Thymus (tissue), 11 donors: Measurements from ENCODE around the gene CORT. TPM values are rescaled to one million over a fixed set of nuclear protein-coding genes. Genes with fewer than 3 reads are reported as not detected.
"Not testable (repeated sequence)": the region's sequence is repeated elsewhere in the genome, so short reads cannot be mapped to it uniquely, and the experiment has no call there.

Source experiments
- DNase-seq, 9 donors: peaks; one replicate each; pipeline ENCODE4 v3.0.0-alpha.2; 2013; ENCODE audit warnings: low spot score in 9 of 9, low read depth in 6 of 9, missing footprints in 1 of 9
- H3K27ac ChIP-seq, 2 donors: one replicate each; pipeline ENCODE4 v1.5.1; 2013; ENCODE audit warnings: control low read depth in 1 of 2, low read depth in 1 of 2, low read length in 1 of 2, mild to moderate bottlenecking in 1 of 2, moderate library complexity in 1 of 2
- H3K27me3 ChIP-seq, 2 donors: one replicate each; pipeline ENCODE4 v1.5.1; 2013; ENCODE audit warnings: low read length in 1 of 2; ENCODE audit not compliant: control insufficient read depth in 2 of 2, insufficient read depth in 1 of 2
- H3K36me3 ChIP-seq, 2 donors: one replicate each; pipeline ENCODE4 v1.5.1; 2013; ENCODE audit warnings: low read length in 1 of 2, mild to moderate bottlenecking in 1 of 2, moderate library complexity in 1 of 2; ENCODE audit not compliant: control insufficient read depth in 2 of 2, insufficient read depth in 2 of 2
- H3K4me1 ChIP-seq, 2 donors: one replicate each; pipeline ENCODE4 v1.5.1; 2013; ENCODE audit warnings: low read length in 2 of 2; ENCODE audit not compliant: control insufficient read depth in 2 of 2, insufficient read depth in 2 of 2
- H3K4me3 ChIP-seq, 2 donors: one replicate each; pipeline ENCODE4 v1.5.1; 2013; ENCODE audit warnings: low read length in 2 of 2, control low read depth in 1 of 2, mild to moderate bottlenecking in 1 of 2
- H3K9me3 ChIP-seq, 2 donors: one replicate each; pipeline ENCODE4 v1.5.1; 2013; ENCODE audit warnings: low read length in 1 of 2, mild to moderate bottlenecking in 1 of 2; ENCODE audit not compliant: control insufficient read depth in 2 of 2, insufficient read depth in 1 of 2
- WGBS: extraction: QIAGEN DNeasy Blood & Tissue Kit; methylation state at CpG from one replicate; pipeline ENCODE4 v1.1.7; 2013; 5-methylcytosine and 5-hydroxymethylcytosine counted together
- polyA plus RNA-seq: library from polyadenylated mRNA; stranded (reverse); fragments of 200-250 nt; gene quantifications from one replicate; pipeline ENCODE4 v1.2.3, GENCODE V29; 2013
- total RNA-seq: library from RNA; stranded (reverse); fragments of 120-200 nt; gene quantifications from one replicate; pipeline ENCODE4 v1.2.4, GENCODE V29; 2013
- donor health status: healthy.

The CORT gene
- total and polyA plus RNA-seq, 2 donors, result 0.24 to 0.71 TPM

DNA sequence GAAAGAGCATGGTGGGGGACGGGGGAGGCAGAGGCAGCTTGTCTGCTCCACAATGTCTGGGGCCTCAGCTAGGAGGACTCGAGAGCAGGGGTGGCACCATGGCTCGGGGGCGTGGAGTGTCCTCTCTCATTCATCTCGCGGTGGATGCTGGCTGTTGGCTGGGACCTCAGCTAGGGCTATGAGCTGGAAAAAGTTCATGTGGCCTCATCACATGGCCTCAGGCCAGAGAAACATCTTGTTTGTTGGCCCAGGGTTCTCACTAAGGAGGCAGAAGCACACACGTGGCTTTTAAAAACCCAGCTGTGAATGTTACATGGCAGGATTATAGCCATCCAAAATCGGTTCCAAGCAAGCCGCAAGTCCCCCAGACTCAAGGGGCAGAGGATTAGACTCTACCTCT is 25.8 kb upstream of the CORT start:
- peaks cover 0 to 5% of the 10 kb centered on the region in 2 donors for H3K4me1 ChIP-seq
- no peaks in the 10 kb centered on the region for H3K9me3 ChIP-seq
- no peaks in the 10 kb centered on the region for H3K27me3 ChIP-seq
- no peak for DNase-seq
- no peak overlapping the region for H3K27ac ChIP-seq
- no peak overlapping the region for H3K4me3 ChIP-seq
- 96% methylated on average over 9 of the region's 9 CpGs for WGBS
- peaks cover 21 to 25% of the 10 kb centered on the region in 2 donors for H3K36me3 ChIP-seq

GRCh38 chr1:10424651-10425050 is 25.2 kb upstream of the CORT start:
- Histone ChIP-seq H3K4me3 (no peak overlapping the region), H3K9me3 (no peaks in the 10 kb centered on the region), H3K36me3 (peaks cover 15 to 19% of the 10 kb centered on the region in 2 donors), H3K27me3 (no peaks in the 10 kb centered on the region), H3K27ac (no peak overlapping the region), H3K4me1 (peaks cover under 1 to 6% of the 10 kb centered on the region in 2 donors)
- WGBS, result 98% methylated on average over 8 of the region's 8 CpGs
- no peak for DNase-seq

DNA sequence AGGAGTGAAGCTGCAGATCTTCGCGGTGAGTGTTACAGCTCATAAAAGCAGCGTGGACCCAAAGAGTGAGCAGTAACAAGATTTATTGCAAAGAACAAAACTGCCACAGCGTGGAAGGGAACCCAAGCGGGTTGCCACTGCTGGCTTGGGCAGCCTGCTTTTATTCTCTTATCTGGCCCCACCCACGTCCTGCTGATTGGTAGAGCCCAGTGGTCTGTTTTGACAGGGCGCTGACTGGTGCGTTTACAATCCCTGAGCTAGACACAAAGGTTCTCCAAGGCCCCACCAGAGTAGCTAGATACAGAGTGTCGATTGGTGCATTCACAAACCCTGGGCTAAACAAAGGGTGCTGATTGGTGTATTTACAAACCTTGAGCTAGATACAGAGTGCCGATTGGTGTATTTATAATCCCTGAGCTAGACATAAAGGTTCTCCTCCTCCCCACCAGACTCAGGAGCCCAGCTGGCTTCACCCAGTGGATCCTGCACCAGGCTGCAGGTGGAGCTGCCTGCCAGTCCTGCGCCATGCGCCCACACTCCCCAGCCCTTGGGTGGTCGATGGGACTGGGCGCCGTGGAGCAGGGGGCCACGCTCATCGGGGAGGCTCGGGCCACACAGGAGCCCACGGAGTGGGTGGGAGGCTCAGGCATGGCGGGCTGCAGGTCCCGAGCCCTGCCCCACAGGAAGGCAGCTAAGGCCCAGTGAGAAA is 23.9 kb upstream of the CORT start:
- not testable (repeated sequence) for H3K4me3 ChIP-seq, DNase-seq, H3K36me3 ChIP-seq, H3K27ac ChIP-seq, H3K27me3 ChIP-seq, H3K9me3 ChIP-seq
- 94% methylated on average over 21 of the region's 21 CpGs for WGBS
- H3K4me1 ChIP-seq, result peaks cover 3 to 13% of the 10 kb centered on the region in 2 donors

- H3K27ac ChIP-seq, DNase-seq, H3K9me3 ChIP-seq, H3K27me3 ChIP-seq, H3K4me3 ChIP-seq, H3K36me3 ChIP-seq: not testable (repeated sequence)
- WGBS, result 99% methylated on average over 21 of the region's 21 CpGs
- peaks cover 3 to 18% of the 10 kb centered on the region in 2 donors for H3K4me1 ChIP-seq
Measured at GRCh38 chr1:10426535-10426848, 23.3 kb upstream of the CORT start.

DNA sequence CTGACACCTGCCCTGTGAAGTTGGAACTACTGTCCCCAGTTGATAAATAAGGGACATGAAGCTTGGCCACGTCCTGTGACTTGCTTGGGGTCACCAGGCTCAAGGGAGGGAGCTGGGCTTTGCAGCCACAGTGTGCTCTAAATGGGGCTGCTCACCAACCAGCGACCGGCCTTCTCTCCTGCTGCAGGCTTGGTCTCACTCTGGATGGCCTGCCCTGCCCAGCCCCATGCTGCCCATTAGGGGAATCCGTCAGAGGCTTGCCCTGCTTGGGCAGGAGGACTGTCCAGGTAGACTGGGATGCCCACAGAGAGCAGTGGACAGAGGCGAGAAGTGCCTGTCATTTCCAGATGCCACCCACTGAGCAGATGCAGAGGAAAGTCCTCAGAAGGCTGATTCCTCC is 20.8 kb upstream of the CORT start:
- no peaks in the 10 kb centered on the region for H3K27me3 ChIP-seq
- H3K9me3 ChIP-seq, result peaks cover 0 to 6% of the 10 kb centered on the region in 2 donors
- DNase-seq, result no peak
- peaks cover 3 to 20% of the 10 kb centered on the region in 2 donors for H3K4me1 ChIP-seq
- 97% methylated on average over 5 of the region's 5 CpGs for WGBS
- no peaks in the 10 kb centered on the region for H3K36me3 ChIP-seq
- no peak overlapping the region for H3K4me3 ChIP-seq
- H3K27ac ChIP-seq, result no peak overlapping the region

DNA sequence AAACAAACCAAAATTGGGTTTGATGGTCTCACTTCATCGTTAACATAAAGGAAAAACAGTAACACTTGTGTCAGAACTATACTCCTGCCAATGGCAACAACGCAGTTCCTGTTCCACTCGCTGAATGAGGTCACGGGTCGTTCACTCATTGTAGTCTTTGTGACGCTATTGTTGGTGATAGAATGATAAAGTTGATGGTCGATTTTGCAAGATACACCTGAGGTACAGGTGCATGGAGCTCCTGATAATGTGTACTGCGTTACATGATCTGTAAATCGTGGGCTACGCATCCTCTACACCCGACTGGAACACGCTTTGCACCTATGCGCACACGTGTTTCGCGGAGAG is 20.0 kb upstream of the CORT start:
- peak in 2 of 9 donors; percentile 21 to 30 for DNase-seq
- H3K4me1 ChIP-seq, result peaks cover 3 to 20% of the 10 kb centered on the region in 2 donors
- no peak overlapping the region for H3K27ac ChIP-seq
- peaks cover 0 to 6% of the 10 kb centered on the region in 2 donors for H3K9me3 ChIP-seq
- H3K27me3 ChIP-seq, result no peaks in the 10 kb centered on the region
- no peaks in the 10 kb centered on the region for H3K36me3 ChIP-seq
- H3K4me3 ChIP-seq, result peak overlapping the region; percentile 84 to 94
- WGBS, result 38% methylated on average over 16 of the region's 16 CpGs

DNA sequence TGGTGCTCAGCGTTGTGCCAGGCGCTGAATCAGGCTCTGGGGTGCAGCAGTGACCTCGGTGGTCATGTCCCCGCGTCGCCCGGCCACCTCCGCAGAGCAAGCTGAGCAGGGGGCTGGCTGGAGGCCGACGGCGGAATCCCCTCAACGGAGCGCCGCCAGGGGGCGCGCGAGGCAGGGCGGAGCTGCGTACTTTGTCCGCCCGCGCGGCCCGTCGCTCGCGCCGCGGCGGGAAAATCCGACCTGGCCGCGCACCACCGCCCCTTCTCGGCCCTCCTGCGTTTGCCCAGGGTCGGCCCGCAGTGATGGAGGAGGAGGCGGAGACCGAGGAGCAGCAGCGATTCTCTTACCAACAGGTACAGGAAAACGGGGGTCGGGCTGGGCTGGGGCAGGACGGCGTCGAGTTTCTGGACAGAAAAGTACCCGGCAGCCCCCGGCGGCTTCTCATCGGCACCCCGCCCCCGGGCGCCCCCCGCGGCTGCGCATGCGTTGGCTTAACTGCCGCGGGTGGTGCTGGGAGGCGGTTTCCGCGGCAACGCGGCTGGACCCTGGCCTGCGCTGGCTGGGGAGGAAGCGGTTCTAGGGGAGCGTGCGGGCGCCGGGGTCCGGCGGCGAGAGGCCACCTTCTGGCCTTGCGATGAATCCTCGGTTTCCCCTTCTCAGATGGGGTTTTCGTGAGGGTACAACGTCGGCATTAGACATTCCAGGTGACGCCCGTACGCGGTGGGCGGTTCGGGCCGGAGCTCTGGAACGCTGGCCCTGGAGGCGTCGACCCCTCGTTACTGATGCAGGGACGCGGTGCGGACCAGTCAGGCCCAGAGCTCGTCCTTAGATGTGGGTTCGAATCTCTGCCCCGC is 19.4 kb upstream of the CORT start, which contains the start of gene CENPS:
TSS of gene CENPS (plus strand) at position 218 of the 854 bp plus-strand sequence. CDS start at position 303, 85 bp downstream.
- peak within 1 kb of the TSS; percentile 82 to 86 for H3K27ac ChIP-seq

GRCh38 chr1:10431070-10431730 is 18.6 kb upstream of the CORT start:
- Histone ChIP-seq H3K9me3 (peaks cover 0 to 6% of the 10 kb centered on the region in 2 donors), H3K27ac (peak overlapping the region in 1 of 2 donors; percentile 37), H3K36me3 (peaks cover 0 to 3% of the 10 kb centered on the region in 2 donors), H3K4me1 (peaks cover 3 to 20% of the 10 kb centered on the region in 2 donors), H3K27me3 (no peaks in the 10 kb centered on the region), H3K4me3 (peak overlapping the region; percentile 84 to 94)
- DNase-seq, result peak in 4 of 9 donors; percentile 19 to 48 (median 24)
- WGBS, result 30% methylated on average over 30 of the region's 30 CpGs

More for the DNA sequence above, 19.4 kb upstream of the CORT start, which contains the start of gene CENPS:
- Histone ChIP-seq H3K36me3 (peaks cover 0 to 3% of the 10 kb centered on the region in 2 donors), H3K27me3 (no peaks in the 10 kb centered on the region), H3K4me1 (peaks cover 3 to 20% of the 10 kb centered on the region in 2 donors), H3K9me3 (peaks cover 0 to 6% of the 10 kb centered on the region in 2 donors), H3K4me3 (peak within 1 kb of the TSS; percentile 84 to 94)
- peak; percentile 67 to 95 (median 85) for DNase-seq
- under 1% methylated on average over 95 of the region's 95 CpGs for WGBS
